ENCODE results near the gene MLEC.
"Not testable (repeated sequence)": the region's sequence is repeated elsewhere in the genome, so short reads cannot be mapped to it uniquely, and the experiment has no call there.

MLEC gene

GRCh38 chr12:120724720-120725119, 37.8 kb downstream of the MLEC start:
- DNase-seq, result no peak

- DNase-seq, result no peak
Measured at GRCh38 chr12:120725151-120725658, 38.3 kb downstream of the MLEC start.

GRCh38 chr12:120725659-120726509, 38.9 kb downstream of the MLEC start, which contains the start of gene ACADS:
Gene ACADS, plus strand, starts transcription at chr12:120725826. Its CDS starts 60 bp downstream, at chr12:120725886.
- DNase-seq, result peak; percentile 90

GRCh38 chr12:120726510-120726793, 39.5 kb downstream of the MLEC start:
- no peak for DNase-seq

- DNase-seq, result no peak
Measured at GRCh38 chr12:120726961-120727360, 40.0 kb downstream of the MLEC start.

GRCh38 chr12:120732198-120732597, 45.2 kb downstream of the MLEC start:
- not testable (repeated sequence) for DNase-seq

GRCh38 chr12:120733574-120733973, 46.6 kb downstream of the MLEC start:
- DNase-seq, result no peak

- DNase-seq, result no peak
Measured at GRCh38 chr12:120734210-120734609, 47.3 kb downstream of the MLEC start.

- no peak for DNase-seq
Measured at GRCh38 chr12:120735181-120735580, 48.2 kb downstream of the MLEC start.

- no peak for DNase-seq
Measured at GRCh38 chr12:120736404-120737331, 49.7 kb downstream of the MLEC start.

- no peak for DNase-seq
Measured at GRCh38 chr12:120737557-120738251, 50.8 kb downstream of the MLEC start.

GRCh38 chr12:120738252-120739030, 51.5 kb downstream of the MLEC start:
- DNase-seq, result no peak

- no peak for DNase-seq
Measured at GRCh38 chr12:120739031-120739762, 52.2 kb downstream of the MLEC start.

GRCh38 chr12:120739821-120740613, 53.1 kb downstream of the MLEC start:
- no peak for DNase-seq

- DNase-seq, result no peak
Measured at GRCh38 chr12:120740871-120741270, 53.9 kb downstream of the MLEC start.

GRCh38 chr12:120741476-120742421, 54.8 kb downstream of the MLEC start:
- DNase-seq, result peak; percentile 81

- DNase-seq, result no peak
Measured at GRCh38 chr12:120744922-120745493, 58.1 kb downstream of the MLEC start.

GRCh38 chr12:120748242-120748641, 61.3 kb downstream of the MLEC start:
- DNase-seq, result no peak

- no peak for DNase-seq
Measured at GRCh38 chr12:120749256-120749655, 62.3 kb downstream of the MLEC start.

Measured in right hindlimb (tissue), 1 donor.